Measurements from ENCODE around the gene NALCN.

NALCN gene

DNA sequence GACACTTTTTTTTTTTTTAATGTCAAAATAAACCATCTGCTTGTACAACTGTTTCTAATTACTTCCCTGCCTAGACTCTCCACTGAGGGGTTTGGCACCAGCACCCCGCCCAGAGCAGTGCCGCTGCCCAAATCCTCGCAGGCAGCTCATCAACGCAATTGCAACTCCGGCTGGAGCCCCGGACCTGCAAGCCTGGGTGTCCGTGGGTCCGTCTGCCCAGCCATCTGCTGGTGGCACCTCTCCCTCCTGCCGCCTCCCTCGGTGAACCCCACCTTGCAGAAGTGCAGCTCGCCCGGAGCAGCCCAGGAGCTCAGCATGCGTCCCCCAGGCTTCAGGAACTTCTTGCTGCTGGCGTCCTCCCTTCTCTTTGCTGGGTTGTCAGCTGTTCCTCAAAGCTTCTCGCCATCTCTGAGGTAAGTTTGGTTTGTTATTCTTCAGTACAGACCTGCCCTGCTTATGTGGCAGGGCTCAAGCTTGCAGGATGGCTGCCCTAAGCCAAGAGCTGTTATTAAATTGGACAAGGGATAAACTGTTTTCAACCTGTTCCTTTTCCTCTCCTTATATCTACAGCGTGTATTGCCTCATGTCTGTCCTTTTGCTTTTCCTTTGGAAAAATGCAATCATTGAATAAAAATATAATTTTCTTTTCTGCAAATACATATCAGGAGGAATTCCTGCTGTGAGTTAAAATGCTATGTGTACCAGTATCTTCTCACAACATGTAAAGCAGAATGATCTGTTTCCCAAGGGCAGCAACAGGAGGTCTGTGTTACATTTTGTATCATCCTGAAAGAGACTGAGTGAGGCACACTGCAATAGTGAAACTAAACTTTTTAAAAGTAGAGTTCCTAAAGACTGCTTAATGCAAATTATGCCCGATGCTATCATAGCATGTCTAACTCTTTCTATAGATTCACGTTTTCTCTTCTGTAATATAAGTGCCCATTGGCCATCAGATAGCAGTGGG, 36.5 kb upstream of the NALCN start, which contains the start of gene ITGBL1:
Gene ITGBL1 (plus strand): TSS at position 157 of the 967 bp plus-strand sequence. CDS start 159 bp downstream, at position 316.
- no peaks in the 10 kb centered on the region; the same call in 1 of the 2 replicates for H3K4me1 ChIP-seq (ENCODE audit: insufficient read depth, low read length)
- DNase-seq (no peak), ATAC-seq (ENCODE audit: insufficient read depth, low read depth) (peak; percentile 61; the same call in 2 of the 3 replicates)
- H2AFZ ChIP-seq (ENCODE audit: low read depth, low read length): peak within 1 kb of the TSS; percentile 5
- TF ChIP-seq, protein P1, sequence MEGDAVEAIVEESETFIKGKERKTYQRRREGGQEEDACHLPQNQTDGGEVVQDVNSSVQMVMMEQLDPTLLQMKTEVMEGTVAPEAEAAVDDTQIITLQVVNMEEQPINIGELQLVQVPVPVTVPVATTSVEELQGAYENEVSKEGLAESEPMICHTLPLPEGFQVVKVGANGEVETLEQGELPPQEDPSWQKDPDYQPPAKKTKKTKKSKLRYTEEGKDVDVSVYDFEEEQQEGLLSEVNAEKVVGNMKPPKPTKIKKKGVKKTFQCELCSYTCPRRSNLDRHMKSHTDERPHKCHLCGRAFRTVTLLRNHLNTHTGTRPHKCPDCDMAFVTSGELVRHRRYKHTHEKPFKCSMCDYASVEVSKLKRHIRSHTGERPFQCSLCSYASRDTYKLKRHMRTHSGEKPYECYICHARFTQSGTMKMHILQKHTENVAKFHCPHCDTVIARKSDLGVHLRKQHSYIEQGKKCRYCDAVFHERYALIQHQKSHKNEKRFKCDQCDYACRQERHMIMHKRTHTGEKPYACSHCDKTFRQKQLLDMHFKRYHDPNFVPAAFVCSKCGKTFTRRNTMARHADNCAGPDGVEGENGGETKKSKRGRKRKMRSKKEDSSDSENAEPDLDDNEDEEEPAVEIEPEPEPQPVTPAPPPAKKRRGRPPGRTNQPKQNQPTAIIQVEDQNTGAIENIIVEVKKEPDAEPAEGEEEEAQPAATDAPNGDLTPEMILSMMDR (IDR thresholded peaks at IDR 0.05; ENCODE audit: borderline replicate concordance, extremely low read depth, low read length, poor library complexity, severe bottlenecking): no peak
- no peak for TF ChIP-seq EZH2 (IDR thresholded peaks at IDR 0.05; ENCODE audit: borderline replicate concordance, low read depth, low read length, severe bottlenecking)
- H3K9me3 ChIP-seq (ENCODE audit: insufficient read depth, low read length, severe bottlenecking): no peaks in the 10 kb centered on the region
- H3K4me3 ChIP-seq (ENCODE audit: low read depth in 1 of 2, low read length in 2 of 2): no peak within 1 kb of the TSS
- H4K20me1 ChIP-seq (ENCODE audit: insufficient read depth, low read length): no peaks in the 10 kb centered on the region
- H3K27ac ChIP-seq (ENCODE audit: low read length): no peak within 1 kb of the TSS
- H3K79me2 ChIP-seq (ENCODE audit: insufficient read depth, low read length): no peaks in the 10 kb centered on the region
- no peak within 1 kb of the TSS for H3K9ac ChIP-seq (ENCODE audit: low read depth, low read length)
- no peaks in the 10 kb centered on the region for H3K36me3 ChIP-seq (ENCODE audit: insufficient read depth, low read length)
- H3K27me3 ChIP-seq (ENCODE audit: insufficient read depth, low read length, poor library complexity): no peaks in the 10 kb centered on the region
- H3K4me2 ChIP-seq (ENCODE audit: insufficient read depth, low read length): no peak within 1 kb of the TSS

DNA sequence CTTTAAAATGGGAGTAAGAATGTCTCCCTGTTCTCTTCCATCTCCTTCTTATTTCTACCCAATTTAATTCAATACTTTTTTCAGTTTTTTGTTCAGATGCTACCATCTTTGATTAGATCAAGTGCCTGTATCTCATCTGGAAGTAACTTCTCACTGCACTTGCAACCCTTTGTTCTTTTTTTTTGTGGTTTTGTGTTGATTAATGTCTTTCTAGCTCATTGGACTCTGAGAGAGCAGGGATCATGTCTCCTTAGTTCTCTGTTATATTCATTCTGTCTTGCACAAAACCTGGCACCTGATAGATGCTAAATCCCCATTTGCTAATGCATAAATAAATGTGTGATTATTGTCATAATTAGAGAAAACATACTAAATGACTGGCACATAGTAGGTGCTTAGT, 35.3 kb upstream of the NALCN start:
- Histone ChIP-seq H3K9me3 (ENCODE audit: insufficient read depth, low read length, severe bottlenecking) (no peaks in the 10 kb centered on the region), H2AFZ (ENCODE audit: low read depth, low read length) (no peak overlapping the region), H3K27ac (ENCODE audit: low read length) (no peak overlapping the region), H4K20me1 (ENCODE audit: insufficient read depth, low read length) (no peaks in the 10 kb centered on the region), H3K27me3 (ENCODE audit: insufficient read depth, low read length, poor library complexity) (no peaks in the 10 kb centered on the region), H3K4me3 (ENCODE audit: low read depth in 1 of 2, low read length in 2 of 2) (no peak overlapping the region), H3K4me1 (ENCODE audit: insufficient read depth, low read length) (no peaks in the 10 kb centered on the region; the same call in 1 of the 2 replicates), H3K4me2 (ENCODE audit: insufficient read depth, low read length) (no peak overlapping the region), H3K79me2 (ENCODE audit: insufficient read depth, low read length) (no peaks in the 10 kb centered on the region), H3K36me3 (ENCODE audit: insufficient read depth, low read length) (no peaks in the 10 kb centered on the region), H3K9ac (ENCODE audit: low read depth, low read length) (no peak overlapping the region)
- DNase-seq: no peak
- TF ChIP-seq, protein P1 (IDR thresholded peaks at IDR 0.05; ENCODE audit: borderline replicate concordance, extremely low read depth, low read length, poor library complexity, severe bottlenecking): no peak
- TF ChIP-seq EZH2 (IDR thresholded peaks at IDR 0.05; ENCODE audit: borderline replicate concordance, low read depth, low read length, severe bottlenecking): no peak
- no peak for ATAC-seq (ENCODE audit: insufficient read depth, low read depth)

DNA sequence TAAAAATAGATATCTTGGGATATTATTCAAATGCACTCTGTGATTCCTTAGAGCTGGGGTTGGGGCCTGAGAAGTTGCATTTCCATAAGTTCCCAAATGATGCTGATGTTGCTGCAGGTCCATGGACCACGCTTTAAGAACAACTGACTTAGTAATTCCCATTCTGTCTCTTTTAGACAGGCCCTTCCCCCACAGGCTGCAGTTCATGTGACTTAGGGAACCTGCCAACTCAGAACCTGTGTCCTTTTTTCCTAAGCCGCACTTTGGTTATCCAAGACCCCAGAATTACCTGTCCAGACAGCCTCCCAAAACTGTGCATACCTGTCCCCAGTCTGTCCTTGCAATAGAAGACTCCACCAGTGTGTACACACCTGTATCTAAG, 34.4 kb upstream of the NALCN start:
- Histone ChIP-seq H3K9ac (ENCODE audit: low read depth, low read length) (no peak overlapping the region), H3K79me2 (ENCODE audit: insufficient read depth, low read length) (no peaks in the 10 kb centered on the region), H3K36me3 (ENCODE audit: insufficient read depth, low read length) (no peaks in the 10 kb centered on the region), H2AFZ (ENCODE audit: low read depth, low read length) (no peak overlapping the region), H3K4me2 (ENCODE audit: insufficient read depth, low read length) (no peak overlapping the region), H3K4me1 (ENCODE audit: insufficient read depth, low read length) (no peaks in the 10 kb centered on the region; the same call in 1 of the 2 replicates), H3K27me3 (ENCODE audit: insufficient read depth, low read length, poor library complexity) (no peaks in the 10 kb centered on the region), H4K20me1 (ENCODE audit: insufficient read depth, low read length) (no peaks in the 10 kb centered on the region), H3K4me3 (ENCODE audit: low read depth in 1 of 2, low read length in 2 of 2) (no peak overlapping the region), H3K9me3 (ENCODE audit: insufficient read depth, low read length, severe bottlenecking) (no peaks in the 10 kb centered on the region), H3K27ac (ENCODE audit: low read length) (no peak overlapping the region)
- no peak for DNase-seq
- no peak for ATAC-seq (ENCODE audit: insufficient read depth, low read depth)
- TF ChIP-seq, protein P1 (IDR thresholded peaks at IDR 0.05; ENCODE audit: borderline replicate concordance, extremely low read depth, low read length, poor library complexity, severe bottlenecking): no peak
- no peak for TF ChIP-seq EZH2 (IDR thresholded peaks at IDR 0.05; ENCODE audit: borderline replicate concordance, low read depth, low read length, severe bottlenecking)

Measured in DND-41 (cell line).